DMS 273 (cell line): Measurements from ENCODE around the gene HRH2.

Experiments used
- DNase-seq: peaks from one replicate; lab custom pipeline; 2025; ENCODE audit not compliant: unreplicated experiment; lab: John Stamatoyannopoulos, UW

Gene HRH2

DNA sequence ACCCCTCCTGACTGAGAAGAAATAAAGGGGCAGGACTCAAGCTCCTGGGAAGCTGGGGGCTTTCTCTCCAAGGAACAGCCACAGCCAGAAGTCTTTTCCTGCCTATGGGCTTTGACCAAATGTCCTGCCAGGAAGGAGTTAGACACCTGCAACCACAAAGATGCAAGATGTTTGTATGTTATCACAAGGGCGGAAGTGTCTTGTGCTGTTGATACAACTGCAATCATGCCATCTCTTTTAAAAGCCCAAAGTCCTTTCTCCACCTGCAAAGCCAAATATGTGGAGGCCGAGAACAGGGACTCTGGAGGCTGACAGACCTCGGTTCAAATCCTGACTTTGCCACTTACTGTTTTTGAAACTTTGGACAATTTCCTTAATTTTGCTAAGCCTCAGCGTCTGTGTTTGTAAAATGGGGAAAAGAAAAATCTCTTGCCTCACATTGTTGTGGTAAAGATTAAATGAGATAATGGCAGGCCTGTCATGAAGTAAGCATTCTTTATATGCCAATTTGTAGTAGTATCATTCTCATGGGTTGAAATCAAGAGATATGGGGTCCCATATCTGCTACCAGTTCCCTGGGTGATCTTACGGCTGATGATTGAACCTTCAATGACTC is 17.0 kb downstream of the HRH2 start:
- DNase-seq, result no peak

DNA sequence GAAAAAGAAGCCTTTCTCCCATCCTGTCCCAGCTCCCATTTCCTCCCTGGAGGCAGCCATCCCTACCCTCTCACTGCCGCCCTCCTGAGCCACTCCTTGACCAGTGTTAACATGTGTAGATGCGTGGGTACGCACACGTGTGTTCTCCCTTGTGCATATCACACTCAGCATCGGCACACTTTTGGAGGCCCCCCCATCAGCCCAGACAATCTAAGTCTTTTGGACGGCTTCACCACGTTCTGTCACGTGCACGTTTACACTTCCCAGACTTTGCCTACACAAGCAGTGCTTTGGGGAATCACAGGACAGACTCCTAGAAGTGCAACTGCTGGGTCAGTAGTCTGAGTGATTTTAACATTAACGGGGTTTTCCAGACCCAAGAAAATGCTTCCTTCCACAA is 18.0 kb downstream of the HRH2 start:
- no peak for DNase-seq

GRCh38 chr5:175677571-175677970 is 19.7 kb downstream of the HRH2 start:
- no peak for DNase-seq

DNA sequence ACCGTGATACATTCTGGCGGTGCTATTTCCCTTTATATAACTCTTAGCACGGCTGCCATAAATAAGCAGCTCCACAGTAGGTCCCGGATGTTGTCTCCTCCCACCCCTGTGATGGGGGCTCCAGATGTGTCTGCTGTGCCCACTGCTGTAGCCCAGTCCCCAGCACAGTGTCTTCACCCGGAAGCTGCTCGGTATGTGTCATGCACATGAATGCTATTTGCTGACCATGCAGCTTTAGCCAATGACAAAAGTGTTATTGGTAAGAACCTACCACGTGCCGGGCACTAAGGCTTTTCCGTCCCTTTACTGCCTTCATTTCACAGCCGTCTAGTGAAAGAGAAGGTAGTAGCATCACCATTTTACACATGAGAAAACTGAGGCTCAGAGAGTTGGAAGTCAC is 20.2 kb downstream of the HRH2 start:
- no peak for DNase-seq

DNA sequence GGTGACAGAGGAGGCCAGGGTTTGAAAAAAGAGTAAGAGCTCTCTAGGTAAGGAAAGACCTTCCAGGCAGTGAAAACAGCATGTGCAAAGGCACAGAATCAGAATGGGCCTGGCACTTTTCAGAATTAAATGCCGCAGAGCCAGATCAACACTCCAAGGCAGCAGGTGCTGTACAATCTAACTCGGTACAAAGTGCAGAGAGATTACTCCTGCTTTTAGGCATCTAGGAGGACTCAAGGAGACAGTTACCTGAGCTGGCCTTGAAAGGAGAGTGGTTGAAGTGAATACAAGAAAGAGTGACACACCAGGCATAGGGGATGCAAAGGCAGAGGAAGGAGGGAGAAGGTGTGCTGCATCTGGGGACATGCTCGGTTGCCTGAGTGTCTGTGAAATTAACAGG is 21.5 kb downstream of the HRH2 start:
- DNase-seq, result no peak

GRCh38 chr5:175680020-175680419 is 22.1 kb downstream of the HRH2 start:
- no peak for DNase-seq

- no peak for DNase-seq
Measured at GRCh38 chr5:175680463-175680862, 22.6 kb downstream of the HRH2 start.

DNA sequence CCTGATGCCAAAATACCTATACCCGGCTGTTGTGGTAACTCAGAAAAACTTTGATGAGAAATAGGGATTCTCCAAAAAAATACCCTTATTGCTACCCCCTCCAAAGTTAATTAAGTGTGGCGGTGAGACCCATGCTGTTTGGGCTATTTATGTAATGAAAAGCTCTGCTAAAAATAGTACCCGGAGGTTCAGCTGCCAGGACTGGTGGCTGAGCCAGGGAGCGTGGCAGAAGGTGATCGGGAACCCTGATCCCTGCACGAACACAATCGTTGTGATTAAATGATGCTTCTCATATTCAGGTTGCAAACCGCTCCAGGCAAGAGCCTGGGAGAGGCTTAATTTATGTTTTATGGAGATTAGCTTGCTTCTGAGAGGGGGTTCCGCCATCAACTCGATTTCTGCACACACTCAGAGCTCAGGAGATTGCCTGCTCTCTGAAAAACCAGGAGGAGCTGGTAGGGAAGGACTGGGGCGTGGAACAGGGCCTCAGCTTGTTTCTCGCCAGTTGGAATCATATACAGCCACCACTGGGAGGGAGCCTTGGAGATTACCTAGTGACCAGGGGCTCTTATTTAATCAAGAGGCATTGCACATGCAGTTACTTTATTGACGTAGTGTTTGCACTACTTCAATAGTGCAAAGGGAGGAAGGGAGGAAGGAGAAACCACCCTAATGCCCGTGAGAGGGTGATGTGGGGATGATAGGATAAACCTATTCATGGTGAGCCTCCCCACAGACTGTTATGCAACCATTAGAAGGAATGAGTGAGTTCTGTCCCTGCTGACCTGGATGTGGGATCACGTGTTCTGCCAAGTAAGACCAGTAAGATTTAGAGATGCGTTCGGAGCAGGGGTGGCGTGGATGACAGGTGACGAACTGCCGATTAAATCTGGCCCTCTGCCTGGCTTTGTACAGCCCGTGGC is 23.4 kb downstream of the HRH2 start:
- no peak for DNase-seq

GRCh38 chr5:175681968-175682340 is 24.1 kb downstream of the HRH2 start:
- no peak for DNase-seq

GRCh38 chr5:175682664-175683063 is 24.8 kb downstream of the HRH2 start:
- DNase-seq, result no peak

- no peak for DNase-seq
Measured at GRCh38 chr5:175683231-175683630, 25.4 kb downstream of the HRH2 start.

DNA sequence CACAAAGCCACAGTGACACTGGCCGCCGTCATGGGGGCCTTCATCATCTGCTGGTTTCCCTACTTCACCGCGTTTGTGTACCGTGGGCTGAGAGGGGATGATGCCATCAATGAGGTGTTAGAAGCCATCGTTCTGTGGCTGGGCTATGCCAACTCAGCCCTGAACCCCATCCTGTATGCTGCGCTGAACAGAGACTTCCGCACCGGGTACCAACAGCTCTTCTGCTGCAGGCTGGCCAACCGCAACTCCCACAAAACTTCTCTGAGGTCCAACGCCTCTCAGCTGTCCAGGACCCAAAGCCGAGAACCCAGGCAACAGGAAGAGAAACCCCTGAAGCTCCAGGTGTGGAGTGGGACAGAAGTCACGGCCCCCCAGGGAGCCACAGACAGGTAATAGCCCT is 26.1 kb downstream of the HRH2 start:
- no peak for DNase-seq

DNA sequence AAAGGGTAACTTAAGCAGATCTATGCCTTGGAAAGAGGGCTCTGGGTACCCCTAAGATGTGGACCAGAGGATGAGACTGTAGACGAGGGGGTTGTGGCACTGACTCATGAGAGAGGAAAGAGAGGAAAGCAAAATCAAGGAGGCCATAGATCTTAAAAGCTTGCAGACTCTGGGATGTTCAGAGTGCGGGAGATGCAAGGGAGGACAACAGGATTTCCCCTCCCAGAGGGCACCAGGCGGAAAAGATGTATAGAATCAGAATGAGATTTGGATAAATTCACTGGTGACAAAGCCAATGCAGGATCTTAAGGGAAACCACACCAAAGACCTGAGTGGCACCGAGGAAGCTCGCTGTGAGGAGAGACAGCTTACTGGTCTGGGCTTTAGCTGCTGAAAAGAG is 27.1 kb downstream of the HRH2 start:
- no peak for DNase-seq

GRCh38 chr5:175685701-175686350 is 28.0 kb downstream of the HRH2 start:
- no peak for DNase-seq

DNA sequence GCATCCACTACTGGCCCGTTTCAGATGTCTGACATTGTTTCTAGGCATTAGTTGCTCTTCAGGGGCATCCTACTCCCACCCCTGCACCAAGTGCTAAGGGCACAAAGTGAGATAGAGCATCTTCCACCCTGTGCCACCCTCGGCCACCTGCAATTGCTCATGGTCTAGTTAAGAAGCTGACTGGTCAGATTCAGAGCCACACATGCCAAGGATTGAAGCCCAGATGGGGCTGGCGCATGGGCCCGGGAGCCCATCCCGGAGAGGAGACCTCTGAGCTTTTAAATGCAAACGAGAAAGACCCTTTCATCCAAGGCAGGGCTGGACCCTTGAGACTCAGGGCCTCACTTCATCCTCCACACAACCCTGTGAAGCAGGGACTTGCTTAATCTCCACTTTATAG is 28.5 kb downstream of the HRH2 start:
- no peak for DNase-seq

- DNase-seq, result no peak
Measured at GRCh38 chr5:175686826-175687225, 29.0 kb downstream of the HRH2 start.

DNA sequence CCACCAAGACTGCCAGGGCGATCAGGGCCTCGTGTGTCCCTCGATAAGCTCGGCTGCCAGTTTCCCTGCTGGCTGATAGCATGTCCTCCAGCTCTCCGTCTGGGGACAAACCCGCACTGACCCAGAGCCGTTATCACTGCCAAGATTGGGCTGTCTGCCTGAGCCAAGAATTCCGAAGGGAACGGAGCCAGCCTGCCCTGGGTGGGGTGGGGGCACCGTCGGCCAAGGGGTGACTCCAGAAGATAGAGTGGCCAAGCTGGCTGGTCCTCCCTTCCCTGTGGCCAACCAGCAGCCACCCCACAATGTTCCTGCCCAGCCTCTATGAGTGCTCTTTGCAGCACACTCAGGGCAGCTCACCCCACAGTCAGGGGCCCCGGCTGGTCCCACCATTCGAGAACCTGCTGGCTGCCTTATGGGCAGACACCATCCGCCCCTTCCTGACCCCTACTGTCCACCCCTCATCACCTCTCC is 29.4 kb downstream of the HRH2 start:
- no peak for DNase-seq

DNA sequence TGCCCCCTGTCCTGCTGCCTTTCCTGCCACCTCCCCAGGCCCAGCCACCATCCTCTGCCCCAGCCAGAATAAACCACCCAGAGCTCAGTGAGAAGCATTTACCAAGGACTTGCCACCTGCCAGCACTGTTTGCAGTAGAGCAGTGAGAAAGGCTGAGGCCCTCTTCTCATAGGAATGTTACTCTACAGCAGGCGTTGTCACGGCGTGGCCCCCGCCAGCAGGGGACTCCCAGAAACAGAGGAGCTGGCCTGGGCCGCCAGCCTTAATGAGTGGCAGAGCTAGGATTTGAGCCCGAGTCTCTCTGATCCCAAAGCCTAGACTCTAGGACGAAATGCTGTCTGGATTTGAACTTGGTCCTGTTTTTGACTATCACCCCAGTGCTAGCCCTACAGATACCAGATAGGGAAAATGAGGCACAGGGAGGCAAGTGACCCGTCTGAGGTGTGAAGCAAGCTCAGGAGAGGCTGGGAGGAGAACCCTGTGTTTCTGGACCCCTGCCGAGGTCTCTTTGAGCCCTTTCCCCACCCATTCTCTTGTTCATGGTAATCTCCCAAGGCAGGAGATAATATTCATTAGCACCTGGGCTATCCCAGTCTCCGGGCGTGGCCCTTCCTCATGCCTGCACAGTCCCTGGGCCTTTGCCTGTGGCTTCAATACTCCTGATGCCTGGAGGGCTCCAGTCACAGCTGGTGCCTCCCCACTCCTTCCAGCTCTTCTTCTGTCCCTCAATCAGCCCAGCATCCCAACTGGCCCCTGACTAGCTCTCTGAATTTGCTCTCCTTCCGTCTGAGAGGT is 30.7 kb downstream of the HRH2 start:
- no peak for DNase-seq

DNA sequence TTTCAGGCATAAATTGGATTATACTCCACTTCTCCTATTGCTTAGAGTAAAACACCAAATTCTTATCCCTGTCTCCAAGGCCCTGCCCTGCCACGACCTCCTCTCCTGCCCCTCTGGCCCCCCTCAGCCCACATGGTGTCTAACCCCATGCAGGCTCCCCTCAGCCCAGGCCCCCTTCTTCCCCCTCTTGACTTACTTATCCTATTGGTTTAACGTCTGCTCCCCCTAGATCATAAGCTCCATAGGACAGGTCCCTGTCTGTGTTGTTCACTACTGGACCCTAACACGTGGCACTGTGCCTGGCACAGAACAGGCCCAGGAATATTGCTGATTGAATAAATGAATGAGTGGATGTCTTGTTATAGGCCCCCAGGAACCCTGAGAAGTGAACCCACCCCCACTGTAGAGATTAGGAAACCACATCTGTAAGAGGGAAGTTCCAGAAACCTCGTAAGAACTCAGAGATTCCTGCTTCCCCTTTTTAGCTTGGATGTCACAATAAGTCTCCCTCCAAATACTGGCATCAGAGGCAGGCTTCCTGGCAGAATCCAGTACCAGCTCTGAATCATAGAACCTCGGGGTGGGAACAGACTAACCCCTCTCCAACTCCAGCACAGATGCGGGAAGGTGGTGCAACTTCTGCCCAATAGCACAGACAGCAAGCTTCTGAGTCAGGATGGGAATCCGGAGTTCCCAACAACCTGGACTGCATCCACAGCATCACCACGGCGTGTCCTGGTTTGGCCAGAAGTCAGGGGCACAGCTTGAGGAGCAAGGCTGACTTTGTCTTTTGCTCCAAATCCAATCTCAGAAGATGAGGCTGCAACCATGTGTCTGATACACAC is 31.5 kb downstream of the HRH2 start:
- no peak for DNase-seq

DNA sequence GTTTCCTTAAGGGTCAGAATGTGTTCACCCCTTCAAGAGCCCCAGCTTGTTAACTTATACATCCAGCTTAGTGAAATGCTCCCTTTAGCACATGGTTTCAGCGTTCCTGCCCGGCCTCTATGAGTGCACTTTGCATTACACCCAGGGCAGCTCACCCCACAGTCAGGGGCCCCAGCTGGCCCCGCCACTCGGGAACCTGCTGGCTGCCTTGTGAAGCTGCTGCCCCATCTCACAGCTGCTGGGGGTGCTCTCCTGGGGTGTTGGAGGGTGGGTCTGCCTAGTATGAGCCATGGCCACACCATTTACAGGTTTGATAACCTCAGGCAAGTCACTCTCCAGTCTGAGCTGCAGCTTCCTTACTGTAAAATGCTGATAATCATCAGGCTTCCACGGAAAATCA is 32.2 kb downstream of the HRH2 start:
- no peak for DNase-seq
